GM13976 (cell line): ENCODE data around the gene TMEFF1.

ENCODE experiments used
- DNase-seq: peaks from one replicate; pipeline ENCODE4 v3.0.0; 2012; ENCODE audit warnings: low spot score
- in situ Hi-C: fragments of 300-500 bp; cut with MboI; formaldehyde crosslinking; loops from one replicate; pipeline ENCODE4 v1.12.0; 2022; ENCODE audit warnings: low sequenced_read_pairs, mixed read lengths, inconsistent platforms; ENCODE audit not compliant: unreplicated experiment
- TF ChIP-seq, protein P1 (sequence below): IDR thresholded peaks from 2 replicates; pipeline ENCODE4 v1.5.1; 2012; ENCODE audit warnings: borderline replicate concordance, mild to moderate bottlenecking; ENCODE audit not compliant: insufficient read depth; ENCODE audit errors: extremely low read depth, missing control alignments, control extremely low read depth

TMEFF1 gene

GRCh38 chr9:100465274-100465673, 7.7 kb upstream of the TMEFF1 start:
- no peak for DNase-seq
- in situ Hi-C loops, result no loop called here
- TF ChIP-seq, protein P1, sequence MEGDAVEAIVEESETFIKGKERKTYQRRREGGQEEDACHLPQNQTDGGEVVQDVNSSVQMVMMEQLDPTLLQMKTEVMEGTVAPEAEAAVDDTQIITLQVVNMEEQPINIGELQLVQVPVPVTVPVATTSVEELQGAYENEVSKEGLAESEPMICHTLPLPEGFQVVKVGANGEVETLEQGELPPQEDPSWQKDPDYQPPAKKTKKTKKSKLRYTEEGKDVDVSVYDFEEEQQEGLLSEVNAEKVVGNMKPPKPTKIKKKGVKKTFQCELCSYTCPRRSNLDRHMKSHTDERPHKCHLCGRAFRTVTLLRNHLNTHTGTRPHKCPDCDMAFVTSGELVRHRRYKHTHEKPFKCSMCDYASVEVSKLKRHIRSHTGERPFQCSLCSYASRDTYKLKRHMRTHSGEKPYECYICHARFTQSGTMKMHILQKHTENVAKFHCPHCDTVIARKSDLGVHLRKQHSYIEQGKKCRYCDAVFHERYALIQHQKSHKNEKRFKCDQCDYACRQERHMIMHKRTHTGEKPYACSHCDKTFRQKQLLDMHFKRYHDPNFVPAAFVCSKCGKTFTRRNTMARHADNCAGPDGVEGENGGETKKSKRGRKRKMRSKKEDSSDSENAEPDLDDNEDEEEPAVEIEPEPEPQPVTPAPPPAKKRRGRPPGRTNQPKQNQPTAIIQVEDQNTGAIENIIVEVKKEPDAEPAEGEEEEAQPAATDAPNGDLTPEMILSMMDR, result no peak

- DNase-seq, result no peak
- TF ChIP-seq, protein P1, result no peak
- in situ Hi-C loops, result no loop called here
These were observed 7.2 kb upstream of the TMEFF1 start for GRCh38 chr9:100465761-100466160.

DNA sequence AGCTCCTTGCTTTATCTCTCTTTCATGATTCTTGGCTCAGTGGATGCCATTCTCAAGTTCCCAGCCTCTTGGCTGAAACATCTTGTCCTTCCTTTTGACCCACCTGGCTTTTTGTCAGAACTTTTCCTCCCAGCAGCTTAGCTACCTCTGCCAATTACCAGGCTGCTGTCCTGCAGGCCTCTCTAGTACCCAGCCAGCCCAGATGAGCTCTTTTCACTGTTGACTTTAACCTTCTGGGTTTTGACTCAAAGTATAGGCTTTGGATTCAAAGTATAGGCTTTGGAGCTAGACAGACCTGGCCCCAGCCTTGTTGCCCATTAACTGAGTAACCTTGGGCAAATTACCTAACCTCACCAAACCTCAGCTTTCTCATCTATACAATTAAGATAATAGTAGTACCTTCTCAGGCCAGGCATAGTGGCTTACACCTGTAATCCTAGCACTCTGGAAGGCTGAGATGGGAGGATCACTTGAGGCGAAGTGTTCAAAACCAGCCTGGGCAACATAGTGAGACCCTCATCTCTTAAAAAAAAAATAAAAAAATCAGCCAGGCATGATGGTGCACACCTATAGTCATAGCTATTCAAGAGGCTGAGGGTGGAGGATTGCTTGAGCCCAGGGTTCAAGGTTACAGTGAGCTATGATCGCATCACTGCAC, 6.6 kb upstream of the TMEFF1 start:
- TF ChIP-seq, protein P1, result no peak
- DNase-seq, result no peak
- in situ Hi-C loops, result no loop called here

GRCh38 chr9:100466829-100467221, 6.1 kb upstream of the TMEFF1 start:
- DNase-seq, result no peak
- in situ Hi-C loops, result no loop called here
- TF ChIP-seq, protein P1, result no peak

- TF ChIP-seq, protein P1, result no peak
- in situ Hi-C loops, result no loop called here
These were observed 4.9 kb upstream of the TMEFF1 start for GRCh38 chr9:100468041-100468440.

GRCh38 chr9:100472268-100472667, 681 bp upstream of the TMEFF1 start:
- DNase-seq, result no peak
- TF ChIP-seq, protein P1, result no peak
- in situ Hi-C loops, result no loop called here

More at GRCh38 chr9:100468041-100468440, 4.9 kb upstream of the TMEFF1 start:
- DNase-seq, result no peak
